Stimulated activated effector memory CD8-positive, alpha-beta T cell treated with anti-CD3 and anti-CD28 coated beads, Interleukin-12 subunit alpha, Interleukin-12 subunit beta, amount 100 ng/mL, for 72 hours (primary cell): ENCODE data around the gene CHN1.
A peak's percentile ranks its signal among the peaks of the same experiment; 100 is the strongest.

Experiments used
- ATAC-seq: fragments of 150-1000 bp; cut with Tn5 transposase; 2 replicates; pipeline ENCODE4 v1.10.0; 2021
- DNase-seq, 2 donors: peaks; one replicate each; pipeline ENCODE4 v3.0.0; 2021 to 2022; ENCODE audit warnings: low spot score in 2 of 2
- H3K27ac Mint-ChIP-seq: one replicate; pipeline ENCODE4 v1.8.0; 2022; ENCODE audit warnings: mild to moderate bottlenecking, mixed read lengths
- H3K36me3 Mint-ChIP-seq: one replicate; pipeline ENCODE4 v1.8.0; 2022; ENCODE audit warnings: mild to moderate bottlenecking, mixed read lengths
- H3K4me1 Mint-ChIP-seq: one replicate; pipeline ENCODE4 v1.8.0; 2022; ENCODE audit warnings: mixed read lengths
- H3K4me3 Mint-ChIP-seq: one replicate; pipeline ENCODE4 v1.8.0; 2022; ENCODE audit warnings: mild to moderate bottlenecking, mixed read lengths
- H3K9me3 Mint-ChIP-seq: one replicate; pipeline ENCODE4 v1.8.0; 2022; ENCODE audit warnings: mixed read lengths

Gene CHN1, protein sequence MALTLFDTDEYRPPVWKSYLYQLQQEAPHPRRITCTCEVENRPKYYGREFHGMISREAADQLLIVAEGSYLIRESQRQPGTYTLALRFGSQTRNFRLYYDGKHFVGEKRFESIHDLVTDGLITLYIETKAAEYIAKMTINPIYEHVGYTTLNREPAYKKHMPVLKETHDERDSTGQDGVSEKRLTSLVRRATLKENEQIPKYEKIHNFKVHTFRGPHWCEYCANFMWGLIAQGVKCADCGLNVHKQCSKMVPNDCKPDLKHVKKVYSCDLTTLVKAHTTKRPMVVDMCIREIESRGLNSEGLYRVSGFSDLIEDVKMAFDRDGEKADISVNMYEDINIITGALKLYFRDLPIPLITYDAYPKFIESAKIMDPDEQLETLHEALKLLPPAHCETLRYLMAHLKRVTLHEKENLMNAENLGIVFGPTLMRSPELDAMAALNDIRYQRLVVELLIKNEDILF

DNA sequence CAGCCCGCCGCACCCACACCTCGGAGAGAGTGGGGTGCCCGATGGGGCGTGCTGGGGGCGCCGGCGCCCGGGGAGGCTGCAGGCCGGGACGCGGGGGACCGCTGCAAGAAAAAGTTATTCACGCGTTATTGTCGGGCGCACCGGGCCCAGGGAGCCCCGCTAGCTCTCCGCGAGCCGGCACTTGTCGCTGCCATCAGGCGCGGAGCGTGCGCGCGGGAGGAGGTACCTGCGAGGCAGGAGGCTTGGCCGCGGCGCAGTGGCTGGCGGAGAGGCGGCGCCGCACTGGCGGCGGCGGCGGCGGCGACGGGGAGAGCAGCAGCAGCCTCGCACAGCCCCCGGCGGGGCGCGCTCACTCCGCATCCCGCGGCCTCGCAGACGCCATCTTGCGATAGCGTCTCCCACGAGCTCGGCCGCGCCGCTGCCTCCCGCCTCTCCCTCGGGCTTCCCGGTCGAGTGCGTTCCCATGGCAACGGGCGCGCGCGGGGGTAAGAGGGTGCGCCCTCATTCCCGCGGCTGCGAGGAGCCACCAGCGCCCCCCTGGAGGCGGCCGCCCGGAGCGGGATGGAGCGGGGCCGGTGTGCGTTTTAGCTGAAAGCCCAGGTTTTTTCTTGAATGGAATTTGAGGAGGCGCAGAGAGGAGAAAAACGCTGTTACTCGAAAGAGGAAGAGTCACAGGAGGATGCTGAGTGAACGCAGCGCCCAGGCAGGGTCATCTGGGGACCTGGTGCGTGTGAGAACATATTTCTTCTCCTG is at the start of gene CHN1:
Gene CHN1 (minus strand): TSS at position 402 of the 753 bp plus-strand sequence. CDS start 469 bp downstream, outside the sequence.
- no peak within 1 kb of the TSS for H3K27ac Mint-ChIP-seq
- DNase-seq (peak; percentile 45 to 73), ATAC-seq (peak; percentile 90)
- H3K4me1 Mint-ChIP-seq = no peaks in the 10 kb centered on the region
- H3K4me3 Mint-ChIP-seq = peak within 1 kb of the TSS; percentile 63
- no peaks in the 10 kb centered on the region for H3K36me3 Mint-ChIP-seq
- no peaks in the 10 kb centered on the region for H3K9me3 Mint-ChIP-seq

- Mint-ChIP-seq H3K36me3 (no peaks in the 10 kb centered on the region), H3K4me3 (no peak overlapping the region), H3K4me1 (no peaks in the 10 kb centered on the region), H3K27ac (no peak overlapping the region), H3K9me3 (peaks cover 3% of the 10 kb centered on the region)
- ATAC-seq (no peak), DNase-seq (no peak)
Observed at GRCh38 chr2:175054340-175054739, 49.2 kb upstream of the CHN1 start.

DNA sequence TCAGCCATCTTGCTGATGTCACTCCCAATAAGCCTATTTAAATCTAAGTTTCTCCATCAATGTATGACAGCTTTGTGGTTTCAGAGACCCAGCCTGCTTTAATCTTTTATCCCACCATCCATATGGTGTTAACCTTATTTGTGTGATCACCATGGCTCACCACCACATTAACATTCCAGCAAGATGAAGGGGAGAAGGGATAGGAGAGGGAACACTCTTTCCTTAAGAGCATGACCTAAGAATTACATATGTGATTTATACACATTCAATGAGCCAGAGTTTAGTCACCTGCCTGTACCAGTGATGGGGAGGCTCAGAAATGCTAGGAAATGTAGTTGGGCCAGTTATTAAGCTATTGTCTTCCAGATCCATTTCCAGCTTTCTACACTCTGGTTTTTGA is 44.5 kb upstream of the CHN1 start:
- no peak for ATAC-seq
- Mint-ChIP-seq H3K9me3 (peaks cover 3% of the 10 kb centered on the region), H3K36me3 (no peaks in the 10 kb centered on the region), H3K27ac (no peak overlapping the region), H3K4me3 (no peak overlapping the region), H3K4me1 (no peaks in the 10 kb centered on the region)
- no peak for DNase-seq

- no peak for ATAC-seq
- H3K27ac Mint-ChIP-seq = no peak overlapping the region
- no peaks in the 10 kb centered on the region for H3K36me3 Mint-ChIP-seq
- H3K4me3 Mint-ChIP-seq = no peak overlapping the region
- H3K9me3 Mint-ChIP-seq = peaks cover 3% of the 10 kb centered on the region
- H3K4me1 Mint-ChIP-seq = no peaks in the 10 kb centered on the region
- DNase-seq = no peak
Observed at GRCh38 chr2:175048275-175048674, 43.1 kb upstream of the CHN1 start.

DNA sequence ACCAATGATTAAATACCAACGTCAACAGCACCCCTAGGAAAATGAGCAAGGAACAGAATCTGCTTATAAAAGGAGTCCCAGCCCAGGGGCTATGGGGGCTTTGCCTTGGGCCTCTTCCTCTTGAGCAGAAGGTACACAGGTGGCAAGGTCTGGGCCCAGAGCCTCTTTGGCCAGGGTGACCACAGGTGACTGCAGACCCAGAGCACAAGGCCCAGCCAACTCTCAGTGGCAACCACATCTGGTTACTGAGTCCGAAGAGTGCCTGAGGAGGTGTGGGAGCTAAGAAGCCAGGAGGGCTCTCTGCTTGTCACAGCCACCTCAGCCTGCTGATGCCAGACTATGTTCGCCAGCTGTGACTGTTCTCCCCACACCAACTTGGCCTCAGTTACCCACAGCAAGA is 34.3 kb upstream of the CHN1 start:
- Mint-ChIP-seq H3K4me3 (no peak overlapping the region), H3K9me3 (no peaks in the 10 kb centered on the region), H3K27ac (no peak overlapping the region), H3K4me1 (peaks cover 5% of the 10 kb centered on the region), H3K36me3 (no peaks in the 10 kb centered on the region)
- DNase-seq (no peak), ATAC-seq (no peak)

DNA sequence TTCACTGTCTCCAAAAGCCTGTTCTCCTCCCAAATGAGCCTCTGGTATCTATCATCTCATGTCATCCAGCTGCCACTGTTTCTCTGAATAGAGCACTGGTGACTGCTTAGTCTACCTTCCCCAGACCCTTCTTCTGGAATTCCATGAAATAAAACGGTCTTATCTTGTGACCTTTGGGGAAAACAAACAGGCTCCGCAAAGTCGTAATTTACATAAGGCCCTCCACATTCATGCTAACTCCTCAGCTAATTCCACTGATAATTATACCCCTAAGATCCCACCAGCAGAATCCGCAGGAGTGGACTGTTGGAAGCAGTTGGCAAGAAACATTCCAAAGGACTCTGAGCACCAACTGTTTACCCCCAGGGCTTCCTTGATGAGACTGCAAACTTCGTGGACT is 33.9 kb upstream of the CHN1 start:
- ATAC-seq (no peak), DNase-seq (no peak)
- Mint-ChIP-seq H3K36me3 (no peaks in the 10 kb centered on the region), H3K4me1 (peaks cover 5% of the 10 kb centered on the region), H3K9me3 (no peaks in the 10 kb centered on the region), H3K27ac (no peak overlapping the region), H3K4me3 (no peak overlapping the region)

DNA sequence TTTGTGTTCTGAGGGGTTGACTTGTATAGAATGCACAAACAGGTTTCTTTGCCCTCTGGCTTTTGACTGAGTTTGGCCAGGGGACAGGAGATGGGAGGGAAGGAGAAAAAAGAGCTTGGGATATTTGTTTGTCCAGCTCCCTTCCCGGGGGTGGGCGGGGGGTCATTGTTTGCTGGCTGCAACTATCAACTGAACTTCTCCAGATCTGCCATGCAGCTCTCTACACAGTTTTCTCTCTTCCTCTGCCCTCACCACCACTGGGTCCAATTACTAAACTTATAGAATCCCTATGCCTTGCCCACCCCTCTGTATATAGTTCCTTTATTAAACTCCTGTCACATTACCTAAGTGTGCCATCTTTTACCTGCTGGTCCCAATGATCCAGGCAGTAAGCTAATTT is 32.8 kb upstream of the CHN1 start:
- H3K4me1 Mint-ChIP-seq = peaks cover 5% of the 10 kb centered on the region

DNA sequence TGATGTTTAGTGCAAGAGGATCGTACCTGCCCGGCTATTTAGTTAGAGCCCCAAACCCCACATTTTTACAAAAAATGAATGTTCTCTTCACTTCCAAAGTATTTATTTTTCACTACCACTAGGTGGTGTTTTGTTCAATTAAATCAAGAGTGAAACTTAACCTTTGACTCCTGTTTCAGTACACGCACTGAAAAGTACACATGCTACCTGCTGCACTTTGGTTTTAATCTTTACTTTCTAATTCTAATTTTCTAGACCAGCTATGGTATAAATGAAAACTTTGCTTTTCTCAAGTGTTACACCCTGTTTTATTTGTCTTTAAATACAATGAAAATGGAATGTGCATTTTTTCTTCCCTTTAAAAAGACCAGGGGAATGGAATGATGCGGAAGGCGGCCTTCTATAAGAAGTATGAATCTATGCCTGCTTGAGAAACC is 31.4 kb upstream of the CHN1 start:
- no peak for ATAC-seq
- Mint-ChIP-seq H3K27ac (no peak overlapping the region), H3K4me1 (peaks cover 5% of the 10 kb centered on the region)

More for the DNA sequence above, 32.8 kb upstream of the CHN1 start:
- ATAC-seq (no peak), DNase-seq (no peak)
- no peak overlapping the region for H3K27ac Mint-ChIP-seq
- H3K9me3 Mint-ChIP-seq = no peaks in the 10 kb centered on the region
- no peaks in the 10 kb centered on the region for H3K36me3 Mint-ChIP-seq
- H3K4me3 Mint-ChIP-seq = no peak overlapping the region

DNA sequence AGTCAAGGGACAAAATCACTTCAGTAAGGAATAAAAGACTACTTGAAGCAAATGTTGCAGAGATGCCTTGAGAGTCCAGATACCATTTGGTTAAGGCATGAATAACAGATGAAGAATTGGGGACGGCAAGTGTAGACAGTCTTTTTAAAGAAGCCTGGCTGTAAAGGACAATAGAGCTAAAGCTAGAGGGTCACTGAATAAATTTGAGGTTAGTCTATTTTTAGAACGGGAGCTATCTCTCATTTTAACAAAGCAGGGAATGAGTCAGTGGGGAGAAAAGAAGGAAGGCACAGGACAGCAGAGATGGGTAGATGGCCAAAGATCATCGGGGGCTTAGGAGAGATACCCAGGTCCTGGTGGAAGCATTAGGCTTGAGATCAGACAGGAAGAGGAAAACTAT is 30.6 kb upstream of the CHN1 start:
- ATAC-seq (no peak), DNase-seq (no peak)
- Mint-ChIP-seq H3K4me3 (no peak overlapping the region), H3K27ac (no peak overlapping the region), H3K36me3 (no peaks in the 10 kb centered on the region), H3K9me3 (no peaks in the 10 kb centered on the region), H3K4me1 (peaks cover 5% of the 10 kb centered on the region)

More for the DNA sequence above, 31.4 kb upstream of the CHN1 start:
- DNase-seq = no peak
- Mint-ChIP-seq H3K9me3 (no peaks in the 10 kb centered on the region), H3K4me3 (no peak overlapping the region), H3K36me3 (no peaks in the 10 kb centered on the region)

- Mint-ChIP-seq H3K4me1 (peaks cover 5% of the 10 kb centered on the region), H3K27ac (no peak overlapping the region), H3K36me3 (no peaks in the 10 kb centered on the region), H3K4me3 (no peak overlapping the region), H3K9me3 (no peaks in the 10 kb centered on the region)
- ATAC-seq (no peak), DNase-seq (no peak)
Observed at GRCh38 chr2:175034716-175035115, 29.5 kb upstream of the CHN1 start.

DNA sequence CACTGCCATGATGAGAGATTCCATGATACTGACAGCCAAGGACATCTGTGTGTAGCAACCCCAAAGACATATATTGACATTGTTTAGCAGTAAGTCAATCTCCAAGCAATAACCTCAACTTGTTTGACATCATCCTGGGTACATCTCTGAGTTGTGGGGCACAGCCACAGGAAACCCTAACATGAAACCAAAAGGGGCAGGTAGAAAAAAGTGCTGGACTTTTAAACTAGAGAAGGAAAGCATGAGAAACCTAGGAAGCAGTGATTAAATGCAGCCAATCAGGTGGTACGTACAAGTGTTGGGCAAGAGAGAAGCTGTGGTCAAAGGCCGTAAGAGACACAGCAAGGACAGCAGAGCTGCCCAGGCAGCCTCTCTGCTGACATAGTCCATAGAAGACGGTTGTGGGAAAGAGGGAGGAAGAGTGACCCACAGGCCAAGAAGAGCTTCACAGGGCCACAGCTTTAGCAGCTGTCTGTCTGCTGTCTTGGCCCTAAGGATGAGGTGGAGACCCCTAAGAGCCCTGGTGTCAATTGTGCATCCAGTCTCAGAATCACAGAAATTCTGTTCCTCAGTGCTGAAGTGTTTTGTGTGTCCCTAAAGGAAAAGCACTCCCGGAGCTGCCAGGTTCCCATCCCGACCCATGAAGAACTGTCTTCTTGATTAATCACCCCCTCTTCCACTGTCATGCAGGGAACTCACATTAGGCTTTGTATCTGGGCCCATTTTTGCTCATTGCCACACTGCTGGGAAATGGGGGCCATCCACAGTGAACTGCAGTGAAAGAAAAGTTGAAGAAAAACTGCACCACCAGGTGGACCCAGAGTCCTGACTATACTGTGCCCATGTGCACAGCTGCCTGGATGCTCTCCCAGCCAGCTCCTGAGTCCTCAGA is 25.4 kb upstream of the CHN1 start:
- Mint-ChIP-seq H3K27ac (no peak overlapping the region), H3K4me1 (no peaks in the 10 kb centered on the region), H3K36me3 (no peaks in the 10 kb centered on the region), H3K9me3 (no peaks in the 10 kb centered on the region), H3K4me3 (no peak overlapping the region)
- peak; percentile 57 for ATAC-seq
- no peak for DNase-seq

DNA sequence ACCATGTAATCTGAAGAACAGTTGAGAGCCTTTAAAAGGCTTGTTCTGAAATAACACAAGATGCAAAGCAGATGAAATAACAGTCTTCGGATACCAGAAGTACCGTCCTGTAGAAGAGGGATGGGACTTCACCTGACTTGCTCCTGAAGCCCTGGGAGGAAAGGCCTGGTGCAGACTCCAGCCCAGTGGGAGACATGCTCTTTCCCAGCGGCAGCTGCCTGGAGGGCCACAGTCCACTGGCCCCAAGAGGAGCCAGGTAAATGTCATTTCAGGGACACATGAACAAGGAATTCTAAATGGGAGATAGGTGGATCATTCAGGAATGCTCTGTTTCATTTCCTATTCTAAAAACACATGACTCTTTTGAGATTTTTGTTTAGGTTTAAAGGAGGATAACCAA is 22.6 kb upstream of the CHN1 start:
- Mint-ChIP-seq H3K9me3 (no peaks in the 10 kb centered on the region), H3K36me3 (no peaks in the 10 kb centered on the region), H3K4me1 (no peaks in the 10 kb centered on the region), H3K4me3 (no peak overlapping the region), H3K27ac (no peak overlapping the region)
- no peak for ATAC-seq
- no peak for DNase-seq

GRCh38 chr2:175026385-175026784 is 21.2 kb upstream of the CHN1 start:
- H3K36me3 Mint-ChIP-seq = no peaks in the 10 kb centered on the region
- H3K4me1 Mint-ChIP-seq = no peaks in the 10 kb centered on the region

GRCh38 chr2:175025946-175026345 is 20.8 kb upstream of the CHN1 start:
- ATAC-seq (no peak), DNase-seq (no peak)
- Mint-ChIP-seq H3K27ac (no peak overlapping the region), H3K4me3 (no peak overlapping the region), H3K4me1 (no peaks in the 10 kb centered on the region), H3K36me3 (no peaks in the 10 kb centered on the region), H3K9me3 (no peaks in the 10 kb centered on the region)

More at GRCh38 chr2:175026385-175026784, 21.2 kb upstream of the CHN1 start:
- ATAC-seq (no peak), DNase-seq (no peak)
- no peaks in the 10 kb centered on the region for H3K9me3 Mint-ChIP-seq
- no peak overlapping the region for H3K27ac Mint-ChIP-seq
- H3K4me3 Mint-ChIP-seq = no peak overlapping the region

GRCh38 chr2:175025233-175025632 is 20.1 kb upstream of the CHN1 start:
- no peaks in the 10 kb centered on the region for H3K9me3 Mint-ChIP-seq
- H3K4me3 Mint-ChIP-seq = no peak overlapping the region
- H3K36me3 Mint-ChIP-seq = no peaks in the 10 kb centered on the region
- ATAC-seq = no peak
- no peak for DNase-seq
- no peak overlapping the region for H3K27ac Mint-ChIP-seq
- no peaks in the 10 kb centered on the region for H3K4me1 Mint-ChIP-seq
